GM23338 (cell line): ENCODE measurements around the gene GIGYF2. TPM values are rescaled to one million over a fixed set of nuclear protein-coding genes. Genes with fewer than 3 reads are reported as not detected.

ENCODE experiments used
- ATAC-seq: fragments of 200-7000 bp; cut with Tn5 transposase; 3 replicates; pipeline ENCODE4 v1.9.1; 2020
- DNase-seq: peaks from one replicate; pipeline ENCODE4 v3.0.0-alpha.2; 2015; ENCODE audit warnings: low spot score
- H2AFZ ChIP-seq: fragments of 200-600 bp; sonication (generic); 2 replicates; pipeline ENCODE4 v1.8.0; 2016; ENCODE audit warnings: antibody characterized with exemption, mild to moderate bottlenecking, moderate library complexity
- H3F3A ChIP-seq: fragments of 200-600 bp; sonication (generic); replicated peaks from 2 replicates; pipeline ENCODE4 v1.8.0; 2017; ENCODE audit warnings: antibody characterized with exemption, mixed run types, low read depth
- H3K27ac ChIP-seq: fragments of 200-600 bp; sonication (generic); 2 replicates; pipeline ENCODE4 v1.6.1; 2016; ENCODE audit warnings: low read depth
- H3K27me3 ChIP-seq: fragments of 200-600 bp; sonication (generic); 2 replicates; pipeline ENCODE4 v1.8.0; 2016; ENCODE audit warnings: mild to moderate bottlenecking, mixed run types, moderate library complexity; ENCODE audit not compliant: insufficient read depth
- H3K36me3 ChIP-seq: fragments of 200-600 bp; sonication (generic); 2 replicates; pipeline ENCODE4 v1.8.0; 2016; ENCODE audit warnings: mild to moderate bottlenecking; ENCODE audit not compliant: insufficient read depth
- H3K4me1 ChIP-seq: fragments of 200-600 bp; sonication (generic); 2 replicates; pipeline ENCODE4 v1.8.0; 2016; ENCODE audit warnings: mild to moderate bottlenecking, moderate library complexity; ENCODE audit not compliant: insufficient read depth
- H3K4me2 ChIP-seq: fragments of 200-600 bp; sonication (generic); 2 replicates; pipeline ENCODE4 v1.7.1; 2017; ENCODE audit warnings: mixed run types
- H3K4me3 ChIP-seq: fragments of 200-600 bp; sonication (generic); 2 replicates; pipeline ENCODE4 v1.6.1; 2016; ENCODE audit warnings: mixed run types
- H3K79me2 ChIP-seq: fragments of 200-600 bp; sonication (generic); replicated peaks from 2 replicates; pipeline ENCODE4 v1.8.0; 2017; ENCODE audit warnings: mild to moderate bottlenecking; ENCODE audit not compliant: insufficient read depth
- H3K9me2 ChIP-seq: fragments of 200-600 bp; sonication (generic); 2 replicates; pipeline ENCODE4 v1.8.0; 2017; ENCODE audit not compliant: insufficient read depth
- H4K20me1 ChIP-seq: fragments of 200-600 bp; sonication (generic); replicated peaks from 2 replicates; pipeline ENCODE4 v1.8.0; 2017; ENCODE audit warnings: mild to moderate bottlenecking; ENCODE audit not compliant: insufficient read depth
- H3K27ac Mint-ChIP-seq: 2 replicates; pipeline ENCODE4 v1.8.0; 2020; ENCODE audit warnings: inconsistent platforms, mild to moderate bottlenecking, moderate library complexity, mixed read lengths
- H3K27me3 Mint-ChIP-seq: 3 replicates; pipeline ENCODE4 v1.8.0; 2022; ENCODE audit warnings: low read depth, mild to moderate bottlenecking, moderate library complexity, mixed read lengths, inconsistent platforms; ENCODE audit not compliant: insufficient read depth, poor library complexity
- H3K36me3 Mint-ChIP-seq: 3 replicates; pipeline ENCODE4 v1.8.0; 2021; ENCODE audit warnings: low read depth, mild to moderate bottlenecking, inconsistent platforms, moderate library complexity, mixed read lengths
- H3K4me1 Mint-ChIP-seq: 3 replicates; pipeline ENCODE4 v1.8.0; 2020; ENCODE audit warnings: mild to moderate bottlenecking, inconsistent platforms, mixed read lengths
- H3K4me3 Mint-ChIP-seq: 3 replicates; pipeline ENCODE4 v1.8.0; 2021; ENCODE audit warnings: moderate library complexity, mild to moderate bottlenecking, inconsistent platforms, mixed read lengths
- H3K9me3 Mint-ChIP-seq: 3 replicates; pipeline ENCODE4 v1.8.0; 2020; ENCODE audit warnings: moderate library complexity, mild to moderate bottlenecking, inconsistent platforms, mixed read lengths
- CREB1 ChIP-seq: fragments of 250-450 bp; sonication (Bioruptor Pico); IDR thresholded peaks from 2 replicates; pipeline ENCODE4 v1.5.0; 2020; ENCODE audit warnings: low read depth, mild to moderate bottlenecking, moderate library complexity
- CTCF ChIP-seq, 2 experiments: fragments of 200-600 bp in 1 of 2; sonication (generic) in 1 of 2; conservative IDR thresholded peaks; 2 replicates each; pipeline versions ENCODE4 v1.5.1 to v1.6.1; 2016 to 2017; ENCODE audit warnings: antibody characterized with exemption in 2 of 2, low read depth in 2 of 2, mild to moderate bottlenecking in 2 of 2, moderate library complexity in 1 of 2
- ETS1 ChIP-seq: IDR thresholded peaks from 2 replicates; pipeline ENCODE4 v1.6.1; 2016; ENCODE audit warnings: antibody characterized with exemption
- EZH2 ChIP-seq: fragments of 200-600 bp; sonication (generic); IDR thresholded peaks from one replicate; pipeline ENCODE4 v1.8.0; 2017; ENCODE audit warnings: antibody characterized with exemption, mild to moderate bottlenecking, low read depth; ENCODE audit not compliant: unreplicated experiment
- EZH2phosphoT487 ChIP-seq: fragments of 200-600 bp; sonication (generic); IDR thresholded peaks from one replicate; pipeline ENCODE4 v1.8.1; 2018; ENCODE audit warnings: antibody characterized with exemption; ENCODE audit not compliant: unreplicated experiment
- JUNB ChIP-seq: IDR thresholded peaks from one replicate; pipeline ENCODE4 v1.6.1; 2016; ENCODE audit warnings: antibody characterized with exemption; ENCODE audit not compliant: unreplicated experiment
- NANOG ChIP-seq: IDR thresholded peaks from 2 replicates; pipeline ENCODE4 v1.6.1; 2016; ENCODE audit warnings: antibody characterized with exemption, borderline replicate concordance
- POLR2AphosphoS5 ChIP-seq: IDR thresholded peaks from 2 replicates; pipeline ENCODE4 v1.6.1; 2016; ENCODE audit warnings: antibody characterized with exemption, low read depth
- REST ChIP-seq: IDR thresholded peaks from one replicate; pipeline ENCODE4 v1.6.1; 2018; ENCODE audit warnings: antibody characterized with exemption; ENCODE audit not compliant: unreplicated experiment
- STAT1 ChIP-seq: IDR thresholded peaks from one replicate; pipeline ENCODE4 v1.6.1; 2016; ENCODE audit warnings: antibody characterized with exemption; ENCODE audit not compliant: unreplicated experiment
- ZNF114 ChIP-seq: fragments of 250-450 bp; sonication (Bioruptor Pico); IDR thresholded peaks from 2 replicates; pipeline ENCODE4 v1.5.0; 2020; ENCODE audit warnings: mild to moderate bottlenecking, moderate library complexity
- ZNF331 ChIP-seq: fragments of 250-450 bp; sonication (Bioruptor Pico); IDR thresholded peaks from 2 replicates; pipeline ENCODE4 v1.5.0; 2020; ENCODE audit warnings: low read depth, mild to moderate bottlenecking, moderate library complexity
- polyA plus RNA-seq: library from polyadenylated mRNA; unstranded; fragments of >200 nt; fragmentation: Nextera tagmentation; extraction: Ambion mirVana; gene quantifications from 2 replicates; pipeline ENCODE4 v1.2.1, GENCODE V29; 2016
- total RNA-seq: library from RNA; depleted of rRNA; stranded (reverse); fragments of >200 nt; shearing (Covaris generic); gene quantifications from 2 replicates; pipeline ENCODE4 v1.2.3, GENCODE V29; 2014
- TF ChIP-seq, protein P1 (sequence below): fragments of 250-450 bp; sonication (Bioruptor Pico); IDR thresholded peaks from 2 replicates; pipeline ENCODE4 v1.5.0; 2020; ENCODE audit warnings: mild to moderate bottlenecking, moderate library complexity

GIGYF2 gene
- total and polyA plus RNA-seq, 2 experiments from 2014 or later, result 48.9 to 104 TPM

GRCh38 chr2:232810444-232810843 lies 113.3 kb downstream of the GIGYF2 start:
- Histone ChIP-seq H4K20me1 (peaks cover 5% of the 10 kb centered on the region; the same call in 1 of the 2 replicates), H3K4me2 (no peak overlapping the region), H3K79me2 (no peaks in the 10 kb centered on the region), H3F3A (no peaks in the 10 kb centered on the region), H3K4me1 (no peaks in the 10 kb centered on the region), H3K36me3 (peaks cover 41% of the 10 kb centered on the region), H3K27me3 (no peaks in the 10 kb centered on the region), H3K4me3 (no peak overlapping the region), H3K27ac (no peak overlapping the region), H2AFZ (no peak overlapping the region), H3K9me2 (no peaks in the 10 kb centered on the region)
- Mint-ChIP-seq H3K27ac (no peak overlapping the region), H3K9me3 (no peaks in the 10 kb centered on the region), H3K4me1 (no peaks in the 10 kb centered on the region), H3K4me3 (no peak overlapping the region), H3K36me3 (peaks cover 53% of the 10 kb centered on the region), H3K27me3 (no peaks in the 10 kb centered on the region)
- ATAC-seq, result no peak
- DNase-seq, result no peak
- TF ChIP-seq POLR2AphosphoS5 (no peak), ETS1 (no peak), JUNB (no peak), ZNF331 (no peak), EZH2 (no peak), ZNF114 (CRISPR knock-in tag) (no peak), REST (no peak), NANOG (no peak), CREB1 (no peak), EZH2phosphoT487 (no peak), CTCF (conservative IDR thresholded peaks at IDR 0.05; ENCODE audit: low read depth in 2 of 2) (no peak), STAT1 (no peak)
- TF ChIP-seq, protein P1, sequence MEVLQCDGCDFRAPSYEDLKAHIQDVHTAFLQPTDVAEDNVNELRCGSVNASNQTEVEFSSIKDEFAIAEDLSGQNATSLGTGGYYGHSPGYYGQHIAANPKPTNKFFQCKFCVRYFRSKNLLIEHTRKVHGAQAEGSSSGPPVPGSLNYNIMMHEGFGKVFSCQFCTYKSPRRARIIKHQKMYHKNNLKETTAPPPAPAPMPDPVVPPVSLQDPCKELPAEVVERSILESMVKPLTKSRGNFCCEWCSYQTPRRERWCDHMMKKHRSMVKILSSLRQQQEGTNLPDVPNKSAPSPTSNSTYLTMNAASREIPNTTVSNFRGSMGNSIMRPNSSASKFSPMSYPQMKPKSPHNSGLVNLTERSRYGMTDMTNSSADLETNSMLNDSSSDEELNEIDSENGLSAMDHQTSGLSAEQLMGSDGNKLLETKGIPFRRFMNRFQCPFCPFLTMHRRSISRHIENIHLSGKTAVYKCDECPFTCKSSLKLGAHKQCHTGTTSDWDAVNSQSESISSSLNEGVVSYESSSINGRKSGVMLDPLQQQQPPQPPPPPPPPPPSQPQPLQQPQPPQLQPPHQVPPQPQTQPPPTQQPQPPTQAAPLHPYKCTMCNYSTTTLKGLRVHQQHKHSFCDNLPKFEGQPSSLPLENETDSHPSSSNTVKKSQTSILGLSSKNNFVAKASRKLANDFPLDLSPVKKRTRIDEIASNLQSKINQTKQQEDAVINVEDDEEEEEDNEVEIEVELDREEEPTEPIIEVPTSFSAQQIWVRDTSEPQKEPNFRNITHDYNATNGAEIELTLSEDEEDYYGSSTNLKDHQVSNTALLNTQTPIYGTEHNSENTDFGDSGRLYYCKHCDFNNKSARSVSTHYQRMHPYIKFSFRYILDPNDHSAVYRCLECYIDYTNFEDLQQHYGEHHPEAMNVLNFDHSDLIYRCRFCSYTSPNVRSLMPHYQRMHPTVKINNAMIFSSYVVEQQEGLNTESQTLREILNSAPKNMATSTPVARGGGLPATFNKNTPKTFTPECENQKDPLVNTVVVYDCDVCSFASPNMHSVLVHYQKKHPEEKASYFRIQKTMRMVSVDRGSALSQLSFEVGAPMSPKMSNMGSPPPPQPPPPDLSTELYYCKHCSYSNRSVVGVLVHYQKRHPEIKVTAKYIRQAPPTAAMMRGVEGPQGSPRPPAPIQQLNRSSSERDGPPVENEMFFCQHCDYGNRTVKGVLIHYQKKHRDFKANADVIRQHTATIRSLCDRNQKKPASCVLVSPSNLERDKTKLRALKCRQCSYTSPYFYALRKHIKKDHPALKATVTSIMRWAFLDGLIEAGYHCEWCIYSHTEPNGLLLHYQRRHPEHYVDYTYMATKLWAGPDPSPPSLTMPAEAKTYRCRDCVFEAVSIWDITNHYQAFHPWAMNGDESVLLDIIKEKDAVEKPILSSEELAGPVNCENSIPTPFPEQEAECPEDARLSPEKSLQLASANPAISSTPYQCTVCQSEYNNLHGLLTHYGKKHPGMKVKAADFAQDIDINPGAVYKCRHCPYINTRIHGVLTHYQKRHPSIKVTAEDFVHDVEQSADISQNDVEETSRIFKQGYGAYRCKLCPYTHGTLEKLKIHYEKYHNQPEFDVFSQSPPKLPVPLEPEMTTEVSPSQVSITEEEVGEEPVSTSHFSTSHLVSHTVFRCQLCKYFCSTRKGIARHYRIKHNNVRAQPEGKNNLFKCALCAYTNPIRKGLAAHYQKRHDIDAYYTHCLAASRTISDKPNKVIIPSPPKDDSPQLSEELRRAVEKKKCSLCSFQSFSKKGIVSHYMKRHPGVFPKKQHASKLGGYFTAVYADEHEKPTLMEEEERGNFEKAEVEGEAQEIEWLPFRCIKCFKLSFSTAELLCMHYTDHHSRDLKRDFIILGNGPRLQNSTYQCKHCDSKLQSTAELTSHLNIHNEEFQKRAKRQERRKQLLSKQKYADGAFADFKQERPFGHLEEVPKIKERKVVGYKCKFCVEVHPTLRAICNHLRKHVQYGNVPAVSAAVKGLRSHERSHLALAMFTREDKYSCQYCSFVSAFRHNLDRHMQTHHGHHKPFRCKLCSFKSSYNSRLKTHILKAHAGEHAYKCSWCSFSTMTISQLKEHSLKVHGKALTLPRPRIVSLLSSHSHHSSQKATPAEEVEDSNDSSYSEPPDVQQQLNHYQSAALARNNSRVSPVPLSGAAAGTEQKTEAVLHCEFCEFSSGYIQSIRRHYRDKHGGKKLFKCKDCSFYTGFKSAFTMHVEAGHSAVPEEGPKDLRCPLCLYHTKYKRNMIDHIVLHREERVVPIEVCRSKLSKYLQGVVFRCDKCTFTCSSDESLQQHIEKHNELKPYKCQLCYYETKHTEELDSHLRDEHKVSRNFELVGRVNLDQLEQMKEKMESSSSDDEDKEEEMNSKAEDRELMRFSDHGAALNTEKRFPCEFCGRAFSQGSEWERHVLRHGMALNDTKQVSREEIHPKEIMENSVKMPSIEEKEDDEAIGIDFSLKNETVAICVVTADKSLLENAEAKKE (CRISPR knock-in tag), result no peak
